Stomach (tissue), 9 donors: ENCODE data around the gene AP3B1. TPM values are rescaled to one million over a fixed set of nuclear protein-coding genes. Genes with fewer than 3 reads are reported as not detected.

Experiments used
- DNase-seq, 2 donors: peaks; one replicate each; pipeline versions ENCODE4 v3.0.0 to v3.0.0-alpha.2; 2013 to 2019
- H3K27ac ChIP-seq, 5 donors: fragments of 200-600 bp in 4 of 5; sonication (generic) in 4 of 5; one replicate each; pipeline ENCODE4 v1.5.1; 2013 to 2019; ENCODE audit warnings: mild to moderate bottlenecking in 1 of 5, moderate library complexity in 1 of 5
- H3K27me3 ChIP-seq, 3 donors: fragments of 200-600 bp; sonication (generic); one replicate each; pipeline ENCODE4 v1.5.1; 2017 to 2019; ENCODE audit warnings: mixed run types in 1 of 3
- H3K36me3 ChIP-seq, 4 donors: fragments of 200-600 bp; sonication (generic); 1 replicate in 3 of 4; 2 replicates in 1 of 4; pipeline ENCODE4 v1.5.1; 2016 to 2019
- H3K4me1 ChIP-seq, 4 donors: fragments of 200-600 bp; sonication (generic); one replicate each; pipeline ENCODE4 v1.5.1; 2016 to 2019
- H3K4me3 ChIP-seq, 4 donors: fragments of 200-600 bp; sonication (generic) in 3 of 4; one replicate each; pipeline ENCODE4 v1.5.1; 2016 to 2019; ENCODE audit warnings: mild to moderate bottlenecking in 1 of 4
- H3K9me3 ChIP-seq, 4 donors: fragments of 200-600 bp; sonication (generic); one replicate each; pipeline ENCODE4 v1.5.1; 2016 to 2019
- CTCF ChIP-seq, 7 experiments: fragments of 450-650 bp in 4 of 7; fragments of 200-600 bp in 3 of 7; sonication (generic) in 3 of 7; IDR thresholded peaks; one replicate each; pipeline ENCODE4 v1.5.1; 2016 to 2019; ENCODE audit warnings: antibody characterized with exemption in 7 of 7, control low read depth in 2 of 7, mild to moderate bottlenecking in 1 of 7
- EP300 ChIP-seq: sonication (generic); formaldehyde crosslinking; IDR thresholded peaks from one replicate; pipeline ENCODE4 v1.6.1; 2017; ENCODE audit warnings: antibody characterized with exemption
- POLR2A ChIP-seq, 4 donors: fragments of 450-650 bp; IDR thresholded peaks; one replicate each; pipeline ENCODE4 v1.6.1; 2016; ENCODE audit warnings: antibody characterized with exemption in 4 of 4, control low read depth in 2 of 4, mild to moderate bottlenecking in 1 of 4, moderate library complexity in 1 of 4
- POLR2AphosphoS5 ChIP-seq, 3 donors: sonication (generic); formaldehyde crosslinking; IDR thresholded peaks; one replicate each; pipeline ENCODE4 v1.6.1; 2016; ENCODE audit warnings: antibody characterized with exemption in 3 of 3
- WGBS, 5 donors: extraction: QIAGEN DNeasy Blood & Tissue Kit in 3 of 5; methylation state at CpG; one replicate each; pipeline versions ENCODE4 v1.1.5 to v1.1.7; 2013 to 2018; 5-methylcytosine and 5-hydroxymethylcytosine counted together
- intact Hi-C: fragments of 100-400 bp; cut with DNase I; formaldehyde crosslinking; loops from one replicate; pipeline ENCODE4 v1.15.1; 2023; ENCODE audit warnings: low total_unique reads
- polyA plus RNA-seq, 3 donors: library from polyadenylated mRNA; stranded (reverse); fragments of 200-250 nt; gene quantifications; one replicate each; pipeline ENCODE4 v1.2.3, GENCODE V29; 2013
- total RNA-seq, 5 donors: library from RNA; depleted of rRNA; stranded (reverse); fragments of >200 nt; gene quantifications; one replicate each; pipeline versions ENCODE4 v1.1.0 to v1.2.3, GENCODE V29; 2014 to 2016
- donor health status: healthy with polysubstance abuse.
- donor health status: Bipolar disorder and iron deficiency.
- donor health status: healthy.

AP3B1 gene
- total and polyA plus RNA-seq, 8 donors, result 15.2 to 81.0 (median 23.5) TPM

- Histone ChIP-seq H3K4me1 (peaks cover 0 to 70% (median 29%) of the 10 kb centered on the region in 4 donors), H3K9me3 (no peaks in the 10 kb centered on the region), H3K36me3 (no peaks in the 10 kb centered on the region), H3K4me3 (no peak overlapping the region), H3K27ac (no peak overlapping the region), H3K27me3 (no peaks in the 10 kb centered on the region)
- TF ChIP-seq CTCF (IDR thresholded peaks at IDR 0.05) (no peak), POLR2AphosphoS5 (IDR thresholded peaks at IDR 0.05) (no peak), EP300 (no peak), POLR2A (IDR thresholded peaks at IDR 0.05) (no peak)
- intact Hi-C loops, result no loop called here
- no peak for DNase-seq
- 90 to 97% (median 92%) methylated on average over 3 of the region's 3 CpGs for WGBS, 5 donors
Measured at GRCh38 chr5:78288246-78288645, 6.3 kb downstream of the AP3B1 start.

GRCh38 chr5:78287833-78288232 is 6.7 kb downstream of the AP3B1 start:
- no peaks in the 10 kb centered on the region for H3K27me3 ChIP-seq
- no peak for DNase-seq
- no peak overlapping the region for H3K4me3 ChIP-seq
- H3K27ac ChIP-seq, result no peak overlapping the region
- intact Hi-C loops, result no loop called here
- H3K9me3 ChIP-seq, result no peaks in the 10 kb centered on the region
- 49 to 73% (median 65%) methylated on average over 2 of the region's 2 CpGs for WGBS, 5 donors
- TF ChIP-seq POLR2A (IDR thresholded peaks at IDR 0.05) (no peak), POLR2AphosphoS5 (IDR thresholded peaks at IDR 0.05) (no peak), EP300 (no peak), CTCF (IDR thresholded peaks at IDR 0.05) (no peak)
- peaks cover 0 to 66% (median 27%) of the 10 kb centered on the region in 4 donors for H3K4me1 ChIP-seq
- no peaks in the 10 kb centered on the region for H3K36me3 ChIP-seq

GRCh38 chr5:78287169-78287568 is 7.3 kb downstream of the AP3B1 start:
- no peak overlapping the region for H3K27ac ChIP-seq
- no peaks in the 10 kb centered on the region for H3K36me3 ChIP-seq
- no peaks in the 10 kb centered on the region for H3K9me3 ChIP-seq
- no peak for DNase-seq
- no peak for TF ChIP-seq POLR2AphosphoS5 (IDR thresholded peaks at IDR 0.05)
- no peak for TF ChIP-seq CTCF (IDR thresholded peaks at IDR 0.05)
- TF ChIP-seq EP300, result no peak
- no peak for TF ChIP-seq POLR2A (IDR thresholded peaks at IDR 0.05)
- H3K4me1 ChIP-seq, result peaks cover 0 to 59% (median 23%) of the 10 kb centered on the region in 4 donors
- no peak overlapping the region for H3K4me3 ChIP-seq
- intact Hi-C loops, result no loop called here
- H3K27me3 ChIP-seq, result no peaks in the 10 kb centered on the region

GRCh38 chr5:78286290-78286689 is 8.2 kb downstream of the AP3B1 start:
- intact Hi-C loops, result no loop called here
- Histone ChIP-seq H3K36me3 (no peaks in the 10 kb centered on the region), H3K9me3 (no peaks in the 10 kb centered on the region), H3K4me1 (peaks cover 0 to 50% (median 19%) of the 10 kb centered on the region in 4 donors), H3K4me3 (no peak overlapping the region), H3K27ac (no peak overlapping the region), H3K27me3 (no peaks in the 10 kb centered on the region)
- TF ChIP-seq CTCF (IDR thresholded peaks at IDR 0.05) (no peak), POLR2AphosphoS5 (IDR thresholded peaks at IDR 0.05) (no peak), EP300 (no peak), POLR2A (IDR thresholded peaks at IDR 0.05) (no peak)
- 88 to 94% (median 90%) methylated on average over 1 of the region's 1 CpG for WGBS, 5 donors
- no peak for DNase-seq
